H1 (cell line): Measurements from ENCODE around the gene SYNDIG1. TPM values are rescaled to one million over a fixed set of nuclear protein-coding genes. Genes with fewer than 3 reads are reported as not detected.

Source experiments
- ATF2 ChIP-seq: IDR thresholded peaks from 2 replicates; pipeline ENCODE4 v1.6.1; 2012; ENCODE audit warnings: low read length, inconsistent platforms
- polyA plus RNA-seq, 7 experiments: library from polyadenylated mRNA; depleted of rRNA in 3 of 7; stranded (reverse) in 5 of 7; unstranded in 2 of 7; fragments of >200 nt in 5 of 7; fragments of 200-250 nt in 2 of 7; gene quantifications; 1 replicate in 5 of 7; 2 replicates in 1 of 7; 4 replicates in 1 of 7; pipeline versions ENCODE4 v1.2.1 to v1.2.3, GENCODE V29; 2011 to 2013; ENCODE audit warnings: missing spikeins in 2 of 7, mixed read lengths in 2 of 7
- total RNA-seq: library from RNA; stranded (reverse); fragmentation: NEBNext Ultra II Directional; extraction: Animal tissue kit (Norgen Biotek cat#: 25700); gene quantifications from 2 replicates; pipeline ENCODE4 v1.2.1, GENCODE V29; 2021

The SYNDIG1 gene
- total and polyA plus RNA-seq, 2 of the 8 experiments (the other 6 are each of a cell fraction or from before 2014, with no cell fraction given) = 6.5 to 7.8 TPM

GRCh38 chr20:24615353-24615752 lies 145.9 kb downstream of the SYNDIG1 start (continued):
- no peak for TF ChIP-seq ATF2
